Upper lobe of left lung (tissue), 4 donors: ENCODE data around the gene ABCA7.

Source experiments
- CTCF ChIP-seq, 6 experiments: fragments of 450-650 bp in 4 of 6; fragments of 200-600 bp in 2 of 6; sonication (generic) in 2 of 6; IDR thresholded peaks; one replicate each; pipeline ENCODE4 v1.5.1; 2016 to 2019; ENCODE audit warnings: antibody characterized with exemption in 6 of 6
- POLR2A ChIP-seq, 4 donors: fragments of 450-650 bp; IDR thresholded peaks; one replicate each; pipeline ENCODE4 v1.5.1; 2016 to 2017; ENCODE audit warnings: antibody characterized with exemption in 4 of 4, mild to moderate bottlenecking in 2 of 4
- POLR2AphosphoS5 ChIP-seq, 2 donors: sonication (generic); formaldehyde crosslinking; IDR thresholded peaks; one replicate each; pipeline ENCODE4 v1.5.1; 2017; ENCODE audit warnings: antibody characterized with exemption in 2 of 2

GRCh38 chr19:1076046-1076386, 36.1 kb downstream of the ABCA7 start:
- TF ChIP-seq CTCF (IDR thresholded peaks at IDR 0.05) (no peak), POLR2A (IDR thresholded peaks at IDR 0.05) (no peak), POLR2AphosphoS5 (IDR thresholded peaks at IDR 0.05) (no peak)
